Suprapubic skin (tissue), 3 donors: Measurements from ENCODE around the gene PPM1N.

Experiments used
- EP300 ChIP-seq: sonication (generic); formaldehyde crosslinking; IDR thresholded peaks from one replicate; pipeline ENCODE4 v1.6.1; 2017; ENCODE audit warnings: antibody characterized with exemption
- POLR2A ChIP-seq, 2 donors: fragments of 450-650 bp; IDR thresholded peaks; one replicate each; pipeline ENCODE4 v1.6.1; 2017; ENCODE audit warnings: antibody characterized with exemption in 2 of 2, mild to moderate bottlenecking in 2 of 2, moderate library complexity in 2 of 2
- TF ChIP-seq, protein P1 (sequence below), 2 donors: fragments of 200-600 bp in 1 of 2; fragments of 450-650 bp in 1 of 2; sonication (generic) in 1 of 2; IDR thresholded peaks; one replicate each; pipeline ENCODE4 v1.5.1; 2016 to 2019; ENCODE audit warnings: antibody characterized with exemption in 2 of 2, mild to moderate bottlenecking in 1 of 2, moderate library complexity in 1 of 2

DNA sequence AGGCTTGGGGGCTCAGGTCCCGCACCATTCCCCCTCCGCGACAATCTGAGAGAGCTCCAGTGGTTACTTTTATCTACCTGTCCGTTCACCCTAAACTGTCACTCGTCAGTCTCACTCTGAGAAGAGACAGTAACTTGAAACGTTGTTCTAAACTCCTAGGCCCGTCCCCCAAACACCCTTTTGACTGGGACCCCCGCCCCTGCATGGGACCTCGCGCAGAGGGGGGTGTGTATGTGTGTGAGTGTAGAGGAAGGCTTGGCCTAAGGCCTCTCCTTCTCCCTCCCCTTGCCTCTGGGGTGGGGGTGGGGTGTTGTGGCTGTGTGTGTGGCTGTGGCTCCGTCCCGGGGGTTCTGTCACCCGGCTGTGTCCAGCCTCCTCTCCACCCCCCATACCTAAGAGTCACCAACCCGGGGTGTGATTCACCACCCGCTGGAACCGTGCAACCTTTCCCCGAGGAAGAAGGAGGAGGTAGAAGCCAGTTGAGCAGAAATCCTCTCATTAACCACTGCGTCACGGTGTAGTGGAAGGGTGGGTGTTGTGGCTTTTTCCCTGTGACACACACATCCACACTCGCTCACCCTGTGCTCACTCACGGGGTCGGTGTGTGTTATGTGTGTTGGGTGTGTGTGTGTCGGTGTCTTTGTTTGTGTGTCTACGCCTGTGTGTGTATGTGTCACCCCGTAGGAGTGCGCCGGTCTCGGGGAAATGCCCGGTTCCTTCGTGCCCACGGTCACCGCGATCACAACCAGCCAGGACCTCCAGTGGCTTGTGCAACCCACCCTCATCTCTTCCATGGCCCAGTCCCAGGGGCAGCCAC, 28.1 kb upstream of the PPM1N start:
- TF ChIP-seq POLR2A (IDR thresholded peaks at IDR 0.05) (peak in 1 of 2 donors; percentile 4), EP300 (no peak)
- TF ChIP-seq, protein P1, sequence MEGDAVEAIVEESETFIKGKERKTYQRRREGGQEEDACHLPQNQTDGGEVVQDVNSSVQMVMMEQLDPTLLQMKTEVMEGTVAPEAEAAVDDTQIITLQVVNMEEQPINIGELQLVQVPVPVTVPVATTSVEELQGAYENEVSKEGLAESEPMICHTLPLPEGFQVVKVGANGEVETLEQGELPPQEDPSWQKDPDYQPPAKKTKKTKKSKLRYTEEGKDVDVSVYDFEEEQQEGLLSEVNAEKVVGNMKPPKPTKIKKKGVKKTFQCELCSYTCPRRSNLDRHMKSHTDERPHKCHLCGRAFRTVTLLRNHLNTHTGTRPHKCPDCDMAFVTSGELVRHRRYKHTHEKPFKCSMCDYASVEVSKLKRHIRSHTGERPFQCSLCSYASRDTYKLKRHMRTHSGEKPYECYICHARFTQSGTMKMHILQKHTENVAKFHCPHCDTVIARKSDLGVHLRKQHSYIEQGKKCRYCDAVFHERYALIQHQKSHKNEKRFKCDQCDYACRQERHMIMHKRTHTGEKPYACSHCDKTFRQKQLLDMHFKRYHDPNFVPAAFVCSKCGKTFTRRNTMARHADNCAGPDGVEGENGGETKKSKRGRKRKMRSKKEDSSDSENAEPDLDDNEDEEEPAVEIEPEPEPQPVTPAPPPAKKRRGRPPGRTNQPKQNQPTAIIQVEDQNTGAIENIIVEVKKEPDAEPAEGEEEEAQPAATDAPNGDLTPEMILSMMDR (IDR thresholded peaks at IDR 0.05) = no peak
